CD14-positive monocyte (primary cell): ENCODE data around the gene LRRC49. TPM values are rescaled to one million over a fixed set of nuclear protein-coding genes. Genes with fewer than 3 reads are reported as not detected.

Experiments
- DNase-seq, 3 donors: peaks; one replicate each; pipeline ENCODE4 v3.0.0-alpha.2; 2011 to 2022
- H2AFZ ChIP-seq: 2 replicates; pipeline ENCODE4 v1.6.0; 2012; ENCODE audit warnings: mild to moderate bottlenecking, low read depth, low read length, inconsistent platforms; ENCODE audit not compliant: insufficient read depth, poor library complexity, severe bottlenecking
- H3K27ac ChIP-seq, 2 donors: 1 replicate in 1 of 2; 2 replicates in 1 of 2; pipeline ENCODE4 v1.5.1; 2012 to 2013; ENCODE audit warnings: low read length in 2 of 2, control low read depth in 1 of 2, inconsistent platforms in 1 of 2, low read depth in 1 of 2, mild to moderate bottlenecking in 1 of 2
- H3K27me3 ChIP-seq, 2 donors: one replicate each; pipeline versions ENCODE4 v1.6.0 to v1.6.1; 2011 to 2013; ENCODE audit warnings: low read length in 2 of 2; ENCODE audit not compliant: control insufficient read depth in 2 of 2, insufficient read depth in 2 of 2
- H3K36me3 ChIP-seq, 2 donors: replicated peaks in 1 of 2; 1 replicate in 1 of 2; 2 replicates in 1 of 2; pipeline versions ENCODE4 v1.5.1 to v1.6.1; 2012 to 2013; ENCODE audit warnings: low read length in 2 of 2, control low read depth in 1 of 2, inconsistent platforms in 1 of 2, mild to moderate bottlenecking in 1 of 2; ENCODE audit not compliant: insufficient read depth in 2 of 2, control insufficient read depth in 1 of 2
- H3K4me1 ChIP-seq, 2 donors: 1 replicate in 1 of 2; 2 replicates in 1 of 2; pipeline versions ENCODE4 v1.5.1 to v1.6.1; 2012 to 2013; ENCODE audit warnings: low read length in 2 of 2, control low read depth in 1 of 2, inconsistent platforms in 1 of 2, mild to moderate bottlenecking in 1 of 2, moderate library complexity in 1 of 2; ENCODE audit not compliant: insufficient read depth in 2 of 2, control insufficient read depth in 1 of 2
- H3K4me2 ChIP-seq: replicated peaks from 2 replicates; pipeline ENCODE3; 2012; ENCODE audit warnings: low read length, moderate library complexity, mild to moderate bottlenecking; ENCODE audit not compliant: poor library complexity, severe bottlenecking; ENCODE audit errors: extremely low read depth
- H3K4me3 ChIP-seq, 3 experiments: fragments of 200-600 bp in 1 of 3; sonication (generic) in 1 of 3; replicated peaks in 1 of 3; 1 replicate in 2 of 3; 2 replicates in 1 of 3; pipeline ENCODE4 v1.5.1; 2011 to 2013; ENCODE audit warnings: low read length in 3 of 3, mild to moderate bottlenecking in 3 of 3, control low read depth in 2 of 3, low read depth in 2 of 3, inconsistent platforms in 1 of 3, moderate library complexity in 1 of 3
- H3K79me2 ChIP-seq: 2 replicates; pipeline ENCODE4 v1.6.0; 2012; ENCODE audit warnings: mild to moderate bottlenecking, control low read depth, inconsistent platforms, low read length, moderate library complexity; ENCODE audit not compliant: insufficient read depth
- H3K9ac ChIP-seq: 2 replicates; pipeline ENCODE4 v1.6.0; 2017; ENCODE audit warnings: low read length, mild to moderate bottlenecking; ENCODE audit not compliant: insufficient read depth, poor library complexity, severe bottlenecking
- H3K9me3 ChIP-seq, 2 donors: replicated peaks in 1 of 2; 1 replicate in 1 of 2; 2 replicates in 1 of 2; pipeline versions ENCODE4 v1.5.1 to v1.6.1; 2012 to 2013; ENCODE audit warnings: low read length in 2 of 2, control low read depth in 1 of 2; ENCODE audit not compliant: control insufficient read depth in 1 of 2, insufficient read depth in 1 of 2
- H4K20me1 ChIP-seq: 2 replicates; pipeline ENCODE4 v1.6.0; 2012; ENCODE audit warnings: mild to moderate bottlenecking, low read length, control low read depth, moderate library complexity; ENCODE audit not compliant: insufficient read depth
- H3K27ac Mint-ChIP-seq, 7 donors: one replicate each; pipeline ENCODE4 v1.8.0; 2020; ENCODE audit warnings: mild to moderate bottlenecking in 7 of 7, mixed read lengths in 7 of 7, moderate library complexity in 6 of 7, inconsistent platforms in 2 of 7
- H3K27me3 Mint-ChIP-seq, 3 donors: one replicate each; pipeline ENCODE4 v1.8.0; 2021 to 2022; ENCODE audit warnings: low read depth in 3 of 3, mild to moderate bottlenecking in 3 of 3, mixed read lengths in 3 of 3, moderate library complexity in 3 of 3, inconsistent platforms in 1 of 3
- H3K36me3 Mint-ChIP-seq, 2 donors: one replicate each; pipeline ENCODE4 v1.8.0; 2020; ENCODE audit warnings: mixed read lengths in 2 of 2, inconsistent platforms in 1 of 2, mild to moderate bottlenecking in 1 of 2
- H3K4me1 Mint-ChIP-seq: one replicate; pipeline ENCODE4 v1.8.0; 2020; ENCODE audit warnings: mild to moderate bottlenecking, mixed read lengths
- H3K4me3 Mint-ChIP-seq, 2 donors: one replicate each; pipeline ENCODE4 v1.8.0; 2020; ENCODE audit warnings: mild to moderate bottlenecking in 2 of 2, mixed read lengths in 2 of 2, moderate library complexity in 1 of 2
- H3K9me3 Mint-ChIP-seq, 7 donors: one replicate each; pipeline ENCODE4 v1.8.0; 2020 to 2022; ENCODE audit warnings: mixed read lengths in 7 of 7, mild to moderate bottlenecking in 6 of 7, moderate library complexity in 6 of 7, inconsistent platforms in 2 of 7
- WGBS: methylation state at CpG from one replicate; pipeline ENCODE4 v1.1.5; 2013; ENCODE audit warnings: missing lambda C conversion rate; ENCODE audit not compliant: insufficient coverage; 5-methylcytosine and 5-hydroxymethylcytosine counted together
- intact Hi-C, 2 donors: fragments of 100-400 bp; cut with micrococcal nuclease; formaldehyde crosslinking; loops; one replicate each; pipeline versions ENCODE4 v1.15.0 to v1.15.1; 2023
- polyA plus RNA-seq, 3 donors: library from polyadenylated mRNA; depleted of rRNA in 1 of 3; unstranded in 2 of 3; stranded (reverse) in 1 of 3; fragments of 300-500 nt in 2 of 3; fragments of >200 nt in 1 of 3; fragmentation: Illumina TruSeq in 2 of 3; gene quantifications; 1 replicate in 2 of 3; 2 replicates in 1 of 3; pipeline ENCODE4 v1.2.3, GENCODE V29; 2012 to 2021
- TF ChIP-seq, protein P1 (sequence below): fragments of 200-600 bp; IDR thresholded peaks from one replicate; pipeline ENCODE4 v1.8.0; 2022; ENCODE audit warnings: antibody characterized with exemption, mild to moderate bottlenecking

The LRRC49 gene
- polyA plus RNA-seq, 3 donors: 0.08 to 0.51 (median 0.24) TPM

DNA sequence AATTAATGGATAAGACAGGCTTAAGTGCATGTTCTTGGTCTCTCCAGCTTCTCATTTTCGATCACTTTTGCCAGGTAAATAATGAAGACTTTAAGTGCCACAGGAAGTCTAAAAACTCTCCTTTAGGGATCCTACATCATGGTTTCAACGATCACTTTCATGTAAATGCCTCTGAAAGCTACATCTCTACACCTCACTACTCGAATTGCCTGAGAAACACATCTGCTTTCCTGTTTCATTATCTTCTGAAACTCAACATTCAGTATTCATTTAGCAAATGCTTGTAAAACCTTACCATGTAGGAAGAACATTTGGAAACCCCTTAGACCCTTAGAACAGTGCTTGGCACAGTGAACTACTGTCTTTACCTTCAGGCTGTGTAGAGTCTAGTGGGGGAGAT, 16.6 kb upstream of the LRRC49 start:
- no peaks in the 10 kb centered on the region for H3K4me1 ChIP-seq
- no peak for DNase-seq
- Mint-ChIP-seq H3K27ac (no peak overlapping the region), H3K4me3 (no peak overlapping the region), H3K27me3 (peaks cover 8 to 17% (median 13%) of the 10 kb centered on the region in 3 donors), H3K9me3 (peaks cover 0 to 5% (median 2%) of the 10 kb centered on the region in 7 donors), H3K36me3 (no peaks in the 10 kb centered on the region), H3K4me1 (no peaks in the 10 kb centered on the region)
- H2AFZ ChIP-seq: no peak overlapping the region
- no peak overlapping the region for H3K27ac ChIP-seq
- no peaks in the 10 kb centered on the region for H3K9me3 ChIP-seq
- TF ChIP-seq, protein P1, sequence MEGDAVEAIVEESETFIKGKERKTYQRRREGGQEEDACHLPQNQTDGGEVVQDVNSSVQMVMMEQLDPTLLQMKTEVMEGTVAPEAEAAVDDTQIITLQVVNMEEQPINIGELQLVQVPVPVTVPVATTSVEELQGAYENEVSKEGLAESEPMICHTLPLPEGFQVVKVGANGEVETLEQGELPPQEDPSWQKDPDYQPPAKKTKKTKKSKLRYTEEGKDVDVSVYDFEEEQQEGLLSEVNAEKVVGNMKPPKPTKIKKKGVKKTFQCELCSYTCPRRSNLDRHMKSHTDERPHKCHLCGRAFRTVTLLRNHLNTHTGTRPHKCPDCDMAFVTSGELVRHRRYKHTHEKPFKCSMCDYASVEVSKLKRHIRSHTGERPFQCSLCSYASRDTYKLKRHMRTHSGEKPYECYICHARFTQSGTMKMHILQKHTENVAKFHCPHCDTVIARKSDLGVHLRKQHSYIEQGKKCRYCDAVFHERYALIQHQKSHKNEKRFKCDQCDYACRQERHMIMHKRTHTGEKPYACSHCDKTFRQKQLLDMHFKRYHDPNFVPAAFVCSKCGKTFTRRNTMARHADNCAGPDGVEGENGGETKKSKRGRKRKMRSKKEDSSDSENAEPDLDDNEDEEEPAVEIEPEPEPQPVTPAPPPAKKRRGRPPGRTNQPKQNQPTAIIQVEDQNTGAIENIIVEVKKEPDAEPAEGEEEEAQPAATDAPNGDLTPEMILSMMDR: no peak
- intact Hi-C loops: no loop called here
- 69% methylated on average over 3 of the region's 3 CpGs for WGBS
- H3K4me2 ChIP-seq: no peak overlapping the region
- peaks cover 0 to 3% of the 10 kb centered on the region in 2 donors for H3K27me3 ChIP-seq
- no peaks in the 10 kb centered on the region for H3K36me3 ChIP-seq
- H3K79me2 ChIP-seq: no peaks in the 10 kb centered on the region
- no peak overlapping the region for H3K4me3 ChIP-seq
- H3K9ac ChIP-seq: no peak overlapping the region
- H4K20me1 ChIP-seq: no peaks in the 10 kb centered on the region

GRCh38 chr15:70876683-70877082, 15.9 kb upstream of the LRRC49 start:
- intact Hi-C loops: no loop called here
- H3K4me1 Mint-ChIP-seq: no peaks in the 10 kb centered on the region
- H3K9me3 Mint-ChIP-seq: peaks cover 0 to 3% (median 0%) of the 10 kb centered on the region in 7 donors
- Histone ChIP-seq H3K36me3 (no peaks in the 10 kb centered on the region), H3K4me3 (no peak overlapping the region), H2AFZ (no peak overlapping the region), H3K4me1 (no peaks in the 10 kb centered on the region), H3K4me2 (no peak overlapping the region), H3K9me3 (no peaks in the 10 kb centered on the region), H3K9ac (no peak overlapping the region), H4K20me1 (no peaks in the 10 kb centered on the region), H3K79me2 (no peaks in the 10 kb centered on the region), H3K27me3 (peaks cover 0 to 3% of the 10 kb centered on the region in 2 donors), H3K27ac (no peak overlapping the region)
- 90% methylated on average over 2 of the region's 2 CpGs for WGBS
- peaks cover 8 to 18% (median 11%) of the 10 kb centered on the region in 3 donors for H3K27me3 Mint-ChIP-seq
- H3K4me3 Mint-ChIP-seq: no peak overlapping the region
- DNase-seq: no peak
- TF ChIP-seq, protein P1: no peak
- no peak overlapping the region for H3K27ac Mint-ChIP-seq
- H3K36me3 Mint-ChIP-seq: no peaks in the 10 kb centered on the region
